ENCODE measurements around the gene CADM2.

- TF ChIP-seq CTCF (IDR thresholded peaks at IDR 0.05) (no peak), POLR2AphosphoS5 (IDR thresholded peaks at IDR 0.05; ENCODE audit: low read depth, low read length) (no peak)
Observed at GRCh38 chr3:85475346-85475745, 516.6 kb downstream of the CADM2 start.
